K562 (cell line): ENCODE results near the gene FSTL1. TPM values are rescaled to one million over a fixed set of nuclear protein-coding genes. Genes with fewer than 3 reads are reported as not detected.

Experiments
- ARID1B ChIP-seq: fragments of 450-650 bp; IDR thresholded peaks from 2 replicates; pipeline ENCODE4 v1.6.1; 2016; ENCODE audit warnings: antibody characterized with exemption, mild to moderate bottlenecking, inconsistent platforms
- CBX1 ChIP-seq: sonication (generic); IDR thresholded peaks from 2 replicates; pipeline ENCODE4 v1.6.1; 2016; ENCODE audit warnings: antibody characterized with exemption, low read depth, mild to moderate bottlenecking
- CTBP1 ChIP-seq: fragments of 450-650 bp; IDR thresholded peaks from 2 replicates; pipeline ENCODE4 v1.6.1; 2016; ENCODE audit warnings: borderline replicate concordance
- CXXC5 ChIP-seq: fragments of 250-450 bp; sonication (Bioruptor Pico); IDR thresholded peaks from 2 replicates; pipeline ENCODE4 v1.8.0; 2022; ENCODE audit warnings: inconsistent platforms, mild to moderate bottlenecking, moderate library complexity
- E2F1 ChIP-seq: sonication (generic); formaldehyde crosslinking; IDR thresholded peaks from 2 replicates; pipeline ENCODE4 v1.8.1; 2023; ENCODE audit warnings: mild to moderate bottlenecking, missing genetic modification reagents, moderate library complexity
- ELF1 ChIP-seq: fragments of 200-800 bp; sonication (Bioruptor generic); IDR thresholded peaks from 2 replicates; pipeline ENCODE4 v1.6.1; 2016; ENCODE audit warnings: missing genetic modification characterization, missing compliant biosample characterization
- ETV5 ChIP-seq: sonication (generic); formaldehyde crosslinking; IDR thresholded peaks from 2 replicates; pipeline ENCODE4 v1.4.0; 2020; ENCODE audit warnings: low read depth, mild to moderate bottlenecking, missing genetic modification reagents
- KAT7 ChIP-seq: sonication (generic); formaldehyde crosslinking; IDR thresholded peaks from 2 replicates; pipeline ENCODE4 v1.8.0; 2022; ENCODE audit warnings: missing genetic modification reagents, mild to moderate bottlenecking, borderline replicate concordance
- KDM4B ChIP-seq, 2 experiments: fragments of 450-650 bp in 1 of 2; sonication (generic) in 1 of 2; IDR thresholded peaks; 2 replicates each; pipeline ENCODE4 v1.6.1; 2016 to 2017; ENCODE audit warnings: borderline replicate concordance in 2 of 2, antibody characterized with exemption in 1 of 2, low read depth in 1 of 2, mild to moderate bottlenecking in 1 of 2
- MYBL2 ChIP-seq, 2 experiments: fragments of 450-650 bp in 1 of 2; sonication (generic) in 1 of 2; formaldehyde crosslinking in 1 of 2; IDR thresholded peaks; 2 replicates each; pipeline versions ENCODE4 v1.6.1 to v1.8.1; 2017 to 2022; ENCODE audit warnings: borderline replicate concordance in 1 of 2, inconsistent platforms in 1 of 2, low read depth in 1 of 2, mild to moderate bottlenecking in 1 of 2, missing genetic modification reagents in 1 of 2, moderate library complexity in 1 of 2
- POLR2B ChIP-seq: fragments of 450-650 bp; IDR thresholded peaks from 2 replicates; pipeline ENCODE4 v1.6.1; 2018; ENCODE audit warnings: low read depth; ENCODE audit not compliant: partially characterized antibody
- POLR2G ChIP-seq: fragments of 200-400 bp; formaldehyde crosslinking; IDR thresholded peaks from 2 replicates; pipeline ENCODE4 v1.6.1; 2017; ENCODE audit warnings: low read depth, mild to moderate bottlenecking, antibody characterized with exemption, low read length, moderate library complexity
- PRDM10 ChIP-seq: fragments of 450-650 bp; IDR thresholded peaks from 2 replicates; pipeline ENCODE4 v1.6.1; 2018; ENCODE audit not compliant: partially characterized antibody
- RAD51 ChIP-seq: fragments of 450-650 bp; IDR thresholded peaks from 2 replicates; pipeline ENCODE4 v1.7.1; 2016; ENCODE audit warnings: low read depth, mild to moderate bottlenecking, borderline replicate concordance
- SIN3B ChIP-seq: fragments of 450-650 bp; IDR thresholded peaks from 2 replicates; pipeline ENCODE4 v1.6.1; 2017; ENCODE audit warnings: low read depth, mild to moderate bottlenecking, moderate library complexity
- TEAD1 ChIP-seq, 2 experiments: fragments of 450-650 bp in 1 of 2; sonication (generic) in 1 of 2; formaldehyde crosslinking; IDR thresholded peaks; 2 replicates each; pipeline versions ENCODE4 v1.4.0 to v1.8.0; 2020 to 2022; ENCODE audit warnings: mild to moderate bottlenecking in 2 of 2, missing genetic modification reagents in 1 of 2
- TGIF2 ChIP-seq: sonication (generic); formaldehyde crosslinking; IDR thresholded peaks from 2 replicates; pipeline ENCODE4 v1.8.1; 2022; ENCODE audit warnings: mild to moderate bottlenecking, missing genetic modification reagents, moderate library complexity
- TOE1 ChIP-seq, 2 experiments: fragments of 450-650 bp in 1 of 2; sonication (generic) in 1 of 2; formaldehyde crosslinking in 1 of 2; IDR thresholded peaks; 2 replicates each; pipeline versions ENCODE4 v1.7.1 to v1.8.0; 2016 to 2022; ENCODE audit warnings: borderline replicate concordance in 2 of 2, mild to moderate bottlenecking in 2 of 2, antibody characterized with exemption in 1 of 2, inconsistent platforms in 1 of 2, low read depth in 1 of 2, missing genetic modification reagents in 1 of 2, moderate library complexity in 1 of 2
- YY1 ChIP-seq, 3 experiments: IDR thresholded peaks; 2 replicates each; pipeline ENCODE4 v1.6.1; 2011; ENCODE audit warnings: low read length in 2 of 3, mild to moderate bottlenecking in 2 of 3, moderate library complexity in 2 of 3, borderline replicate concordance in 1 of 3, control low read depth in 1 of 3, low read depth in 1 of 3; ENCODE audit not compliant: insufficient read depth in 3 of 3, insufficient replicate concordance in 2 of 3, control insufficient read depth in 1 of 3, insufficient read length in 1 of 3; ENCODE audit errors: extremely low read depth in 1 of 3
- ZNF134 ChIP-seq: fragments of 250-450 bp; sonication (Bioruptor Pico); conservative IDR thresholded peaks from 2 replicates; pipeline ENCODE4 v1.4.0; 2020
- polyA plus RNA-seq, 8 experiments: library from polyadenylated mRNA; depleted of rRNA in 4 of 8; stranded (reverse) in 5 of 8; unstranded in 3 of 8; fragments of >200 nt; fragmentation: Nextera tagmentation in 2 of 8; fragmentation: Illumina TruSeq in 1 of 8; extraction: Ambion mirVana in 2 of 8; extraction: Trizol in 1 of 8; gene quantifications; 2 replicates each; pipeline versions ENCODE4 v1.2.1 to v1.2.3, GENCODE V29; 2011 to 2014; ENCODE audit warnings: inconsistent platforms in 1 of 8, missing spikeins in 1 of 8
- total RNA-seq, 7 experiments: library from RNA; depleted of rRNA in 6 of 7; stranded (reverse); fragments of >200 nt in 6 of 7; fragmentation: Illumina TruSeq in 2 of 7; extraction: Trizol in 2 of 7; gene quantifications; 2 replicates each; pipeline versions ENCODE4 v1.2.1 to v1.2.3, GENCODE V29; 2011 to 2021; ENCODE audit warnings: low replicate concordance in 1 of 7

Gene FSTL1
- total and polyA plus RNA-seq, 9 of the 15 experiments (the other 6 are each of a cell fraction or from before 2014, with no cell fraction given): 0.01 to 0.58 (median 0.08) TPM; not detected in 2

DNA sequence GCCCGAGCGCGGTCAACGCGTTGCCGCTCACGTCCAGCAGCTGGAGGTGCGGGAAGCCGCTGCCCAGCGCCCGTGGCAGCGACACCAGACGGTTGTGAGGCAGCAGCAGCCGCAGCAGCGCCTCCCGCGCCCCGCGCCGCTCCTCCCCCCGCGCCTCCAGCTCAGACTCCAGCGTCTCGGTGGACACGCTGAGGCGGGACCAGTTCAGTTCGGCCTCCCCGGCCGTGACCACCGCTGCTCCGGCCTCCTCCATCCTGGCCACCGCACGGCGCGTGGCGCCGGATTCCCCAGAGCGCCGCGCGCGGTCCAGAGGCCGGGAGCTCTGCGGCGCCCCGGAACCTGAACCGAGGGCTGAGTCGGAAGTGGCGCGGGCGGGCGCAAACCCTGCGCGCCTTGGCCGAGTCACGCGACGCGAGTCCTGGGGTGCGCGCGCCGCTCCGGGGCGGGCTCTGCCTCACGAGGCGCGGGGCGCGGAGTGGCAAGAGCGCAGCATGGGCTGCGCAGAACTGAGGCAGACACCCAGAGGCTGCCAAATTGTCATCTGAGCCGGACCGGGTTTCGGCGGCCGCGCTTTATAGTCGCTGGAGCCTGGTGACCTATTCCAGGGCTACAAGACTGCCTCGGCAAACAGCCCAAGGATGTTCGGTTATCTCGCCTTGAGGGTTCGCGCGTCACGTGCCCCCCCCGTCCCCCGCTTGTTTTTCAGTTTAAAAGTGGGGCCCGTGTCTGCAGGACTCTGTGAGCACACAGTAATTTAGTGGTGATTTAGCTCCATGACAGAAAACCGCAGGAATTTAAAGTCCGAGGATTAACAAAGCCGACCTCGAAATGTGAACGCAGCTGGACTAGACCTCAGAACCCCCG, 101.6 kb downstream of the FSTL1 start, which contains the start of gene LRRC58 (continued):
- TF ChIP-seq TOE1 (IDR thresholded peaks at IDR 0.05; ENCODE audit: borderline replicate concordance): peak; percentile 66; the same call in 1 of the 2 replicates
- TF ChIP-seq TOE1 (CRISPR knock-in tag; IDR thresholded peaks at IDR 0.05; ENCODE audit: borderline replicate concordance, low read depth): no peak
- TF ChIP-seq CBX1: 0 out of 2 replicates have a peak, but pooled peaks have one; percentile 51
- TF ChIP-seq ELF1: peak; percentile 59; the same call in 1 of the 2 replicates
- no peak for TF ChIP-seq KAT7
- TF ChIP-seq POLR2B: peak; percentile 62
- peak in 1 of 2 experiments; percentile 73; a peak in 1 of 4 replicates for TF ChIP-seq KDM4B (IDR thresholded peaks at IDR 0.05; ENCODE audit: borderline replicate concordance in 2 of 2, low read depth in 1 of 2)
- TF ChIP-seq E2F1 (CRISPR knock-in tag): 0 out of 2 replicates have a peak, but pooled peaks have one; percentile 67
- peak; percentile 21; the same call in 1 of the 2 replicates for TF ChIP-seq TGIF2
- 0 out of 2 replicates have a peak, but pooled peaks have one; percentile 20 for TF ChIP-seq SIN3B
- TF ChIP-seq MYBL2 (IDR thresholded peaks at IDR 0.05; ENCODE audit: low read depth): no peak
- no peak for TF ChIP-seq MYBL2 (CRISPR knock-in tag; IDR thresholded peaks at IDR 0.05; ENCODE audit: borderline replicate concordance)
- TF ChIP-seq CTBP1: peak; percentile 95
- TF ChIP-seq ETV5 (CRISPR knock-in tag): peak; percentile 50; the same call in 1 of the 2 replicates
- TF ChIP-seq RAD51: peak; percentile 76
- TF ChIP-seq PRDM10: no peak
- no peak for TF ChIP-seq ARID1B
- TF ChIP-seq TEAD1 (CRISPR knock-in tag; IDR thresholded peaks at IDR 0.05): peak in 1 of 2 experiments; percentile 35; a peak in 1 of 4 replicates
- TF ChIP-seq POLR2G: peak; percentile 98
- TF ChIP-seq YY1 (IDR thresholded peaks at IDR 0.05; ENCODE audit: borderline replicate concordance in 1 of 3, control insufficient read depth in 1 of 3, extremely low read depth in 1 of 3, insufficient read depth in 3 of 3, insufficient read length in 1 of 3, insufficient replicate concordance in 2 of 3, low read depth in 1 of 3, low read length in 2 of 3): peak in 2 of 3 experiments; percentile 32 to 38
- peak; percentile 93 for TF ChIP-seq CXXC5 (CRISPR knock-in tag)
- TF ChIP-seq ZNF134 (CRISPR knock-in tag): 0 out of 2 replicates have a peak, but pooled peaks have one; percentile 25
